Osteocyte (in vitro differentiated cells): ENCODE data around the gene COL4A6. TPM values are rescaled to one million over a fixed set of nuclear protein-coding genes. Genes with fewer than 3 reads are reported as not detected.
A peak's percentile ranks its signal among the peaks of the same experiment; 100 is the strongest.

ENCODE experiments used
- DNase-seq: peaks from one replicate; pipeline ENCODE4 v3.0.0; 2021; ENCODE audit warnings: mixed read lengths; ENCODE audit not compliant: unreplicated experiment; ENCODE audit errors: extremely low spot score
- H3K27ac Mint-ChIP-seq: one replicate; pipeline ENCODE4 v1.8.0; 2021; ENCODE audit warnings: mild to moderate bottlenecking, mixed read lengths; ENCODE audit not compliant: unreplicated experiment
- H3K27me3 Mint-ChIP-seq: one replicate; pipeline ENCODE4 v1.8.0; 2021; ENCODE audit warnings: mixed read lengths; ENCODE audit not compliant: unreplicated experiment
- H3K36me3 Mint-ChIP-seq: one replicate; pipeline ENCODE4 v1.8.0; 2021; ENCODE audit warnings: mixed read lengths; ENCODE audit not compliant: unreplicated experiment
- H3K4me1 Mint-ChIP-seq: one replicate; pipeline ENCODE4 v1.8.0; 2021; ENCODE audit warnings: mixed read lengths; ENCODE audit not compliant: unreplicated experiment
- H3K4me3 Mint-ChIP-seq: one replicate; pipeline ENCODE4 v1.8.0; 2021; ENCODE audit warnings: mild to moderate bottlenecking, moderate library complexity, mixed read lengths; ENCODE audit not compliant: unreplicated experiment
- H3K9me3 Mint-ChIP-seq: one replicate; pipeline ENCODE4 v1.8.0; 2021; ENCODE audit warnings: mixed read lengths; ENCODE audit not compliant: unreplicated experiment
- total RNA-seq: library from RNA; stranded (reverse); gene quantifications from 2 replicates; pipeline ENCODE4 v1.2.1, GENCODE V29; 2021
- TF ChIP-seq, protein P1 (sequence below): fragments of 200-600 bp; sonication (generic); IDR thresholded peaks from 2 replicates; pipeline ENCODE4 v1.5.0; 2021; ENCODE audit warnings: antibody characterized with exemption, mild to moderate bottlenecking, moderate library complexity

COL4A6 gene
- total RNA-seq, 1 donor from 2014 or later, result 36.2 TPM

- TF ChIP-seq, protein P1, sequence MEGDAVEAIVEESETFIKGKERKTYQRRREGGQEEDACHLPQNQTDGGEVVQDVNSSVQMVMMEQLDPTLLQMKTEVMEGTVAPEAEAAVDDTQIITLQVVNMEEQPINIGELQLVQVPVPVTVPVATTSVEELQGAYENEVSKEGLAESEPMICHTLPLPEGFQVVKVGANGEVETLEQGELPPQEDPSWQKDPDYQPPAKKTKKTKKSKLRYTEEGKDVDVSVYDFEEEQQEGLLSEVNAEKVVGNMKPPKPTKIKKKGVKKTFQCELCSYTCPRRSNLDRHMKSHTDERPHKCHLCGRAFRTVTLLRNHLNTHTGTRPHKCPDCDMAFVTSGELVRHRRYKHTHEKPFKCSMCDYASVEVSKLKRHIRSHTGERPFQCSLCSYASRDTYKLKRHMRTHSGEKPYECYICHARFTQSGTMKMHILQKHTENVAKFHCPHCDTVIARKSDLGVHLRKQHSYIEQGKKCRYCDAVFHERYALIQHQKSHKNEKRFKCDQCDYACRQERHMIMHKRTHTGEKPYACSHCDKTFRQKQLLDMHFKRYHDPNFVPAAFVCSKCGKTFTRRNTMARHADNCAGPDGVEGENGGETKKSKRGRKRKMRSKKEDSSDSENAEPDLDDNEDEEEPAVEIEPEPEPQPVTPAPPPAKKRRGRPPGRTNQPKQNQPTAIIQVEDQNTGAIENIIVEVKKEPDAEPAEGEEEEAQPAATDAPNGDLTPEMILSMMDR, result no peak
- Mint-ChIP-seq H3K9me3 (no peaks in the 10 kb centered on the region), H3K4me3 (no peak overlapping the region), H3K4me1 (peaks cover 14% of the 10 kb centered on the region), H3K36me3 (peaks cover 29% of the 10 kb centered on the region), H3K27me3 (no peaks in the 10 kb centered on the region), H3K27ac (no peak overlapping the region)
- no peak for DNase-seq
These were observed 311.6 kb downstream of the COL4A6 start for GRCh38 chrX:108126661-108127060.

- Mint-ChIP-seq H3K27me3 (no peaks in the 10 kb centered on the region), H3K36me3 (peaks cover 16% of the 10 kb centered on the region), H3K4me1 (peaks cover 14% of the 10 kb centered on the region), H3K4me3 (no peak overlapping the region), H3K27ac (no peak overlapping the region), H3K9me3 (no peaks in the 10 kb centered on the region)
- TF ChIP-seq, protein P1, result no peak
- no peak for DNase-seq
These were observed 314.4 kb downstream of the COL4A6 start for GRCh38 chrX:108123591-108124366.

DNA sequence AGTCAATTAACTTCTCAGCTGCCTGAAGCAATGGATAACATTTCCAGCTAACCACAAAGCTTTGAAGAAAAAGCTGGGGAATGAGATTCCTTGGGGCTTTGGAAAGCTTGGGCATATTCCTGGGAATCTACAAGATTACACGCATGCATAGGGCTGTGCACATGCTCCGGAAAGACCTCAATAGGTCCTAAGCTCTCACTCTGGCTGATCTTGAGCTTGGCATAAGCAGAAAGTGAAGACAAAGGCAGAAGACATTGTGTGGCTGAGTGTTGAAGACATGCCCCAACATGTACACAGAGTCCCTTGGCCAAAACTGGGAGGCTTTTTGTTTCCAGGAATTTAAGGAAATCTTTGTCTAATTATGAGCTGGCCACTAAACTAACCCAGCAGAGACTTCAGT lies 315.5 kb downstream of the COL4A6 start:
- Mint-ChIP-seq H3K4me1 (peaks cover 14% of the 10 kb centered on the region), H3K27me3 (no peaks in the 10 kb centered on the region), H3K9me3 (no peaks in the 10 kb centered on the region), H3K27ac (peak overlapping the region; percentile 72), H3K4me3 (no peak overlapping the region), H3K36me3 (peaks cover 14% of the 10 kb centered on the region)
- TF ChIP-seq, protein P1, result no peak
- no peak for DNase-seq

GRCh38 chrX:108121291-108121690 lies 316.9 kb downstream of the COL4A6 start:
- no peak for DNase-seq

DNA sequence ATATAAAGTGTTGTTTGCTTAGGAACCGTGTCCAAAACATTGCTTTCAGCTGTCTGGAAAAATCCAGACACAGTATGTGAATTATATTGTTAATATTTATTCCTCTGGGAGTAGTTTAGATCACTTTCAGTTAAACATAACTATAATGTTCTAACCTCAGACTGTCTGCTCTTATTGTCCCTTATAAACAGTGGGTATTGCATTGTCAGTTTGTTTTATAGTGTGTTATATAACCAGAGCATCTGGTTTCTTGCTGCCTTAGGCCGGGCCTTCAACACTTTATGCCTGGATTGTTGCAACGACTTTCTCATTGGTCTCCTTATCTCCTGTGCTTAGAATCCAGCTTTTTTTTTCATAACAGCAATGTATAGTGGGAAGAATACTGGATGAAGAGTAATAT lies 320.2 kb downstream of the COL4A6 start:
- TF ChIP-seq, protein P1, result no peak
- DNase-seq, result no peak
- no peak overlapping the region for H3K27ac Mint-ChIP-seq
- no peaks in the 10 kb centered on the region for H3K9me3 Mint-ChIP-seq
- peaks cover 3% of the 10 kb centered on the region for H3K36me3 Mint-ChIP-seq
- no peaks in the 10 kb centered on the region for H3K27me3 Mint-ChIP-seq
- H3K4me1 Mint-ChIP-seq, result peaks cover 10% of the 10 kb centered on the region
- H3K4me3 Mint-ChIP-seq, result no peak overlapping the region

More at GRCh38 chrX:108121291-108121690, 316.9 kb downstream of the COL4A6 start:
- Mint-ChIP-seq H3K27me3 (no peaks in the 10 kb centered on the region), H3K36me3 (peaks cover 3% of the 10 kb centered on the region), H3K4me3 (no peak overlapping the region), H3K9me3 (no peaks in the 10 kb centered on the region), H3K27ac (no peak overlapping the region), H3K4me1 (peaks cover 14% of the 10 kb centered on the region)
- TF ChIP-seq, protein P1, result no peak
